K562 (cell line): ENCODE data around the gene FASN. TPM values are rescaled to one million over a fixed set of nuclear protein-coding genes. Genes with fewer than 3 reads are reported as not detected.

Experiments
- BCOR ChIP-seq: fragments of 450-650 bp; IDR thresholded peaks from 2 replicates; pipeline ENCODE4 v1.6.1; 2016
- CHD1 ChIP-seq: fragments of 200-600 bp; sonication (generic); IDR thresholded peaks from one replicate; pipeline ENCODE4 v1.6.1; 2012; ENCODE audit warnings: mild to moderate bottlenecking, moderate library complexity, low read length, inconsistent platforms
- MTA2 ChIP-seq: fragments of 450-650 bp; IDR thresholded peaks from 2 replicates; pipeline ENCODE4 v1.6.1; 2016; ENCODE audit warnings: low read depth
- POLR3A ChIP-seq: IDR thresholded peaks from 2 replicates; pipeline ENCODE4 v1.6.1; 2011; ENCODE audit warnings: borderline replicate concordance, mild to moderate bottlenecking, moderate library complexity; ENCODE audit not compliant: insufficient read length, insufficient read depth; ENCODE audit errors: extremely low read depth
- SMARCA4 ChIP-seq: fragments of 450-650 bp; IDR thresholded peaks from 2 replicates; pipeline ENCODE4 v1.6.1; 2016
- SRSF9 ChIP-seq: fragments of 200-400 bp; formaldehyde crosslinking; IDR thresholded peaks from 2 replicates; pipeline ENCODE4 v1.6.1; 2017; ENCODE audit warnings: low read depth, low read length, borderline replicate concordance
- U2AF2 ChIP-seq: fragments of 200-400 bp; formaldehyde crosslinking; optimal IDR thresholded peaks from 2 replicates; pipeline ENCODE3; 2017; ENCODE audit warnings: low read depth, mild to moderate bottlenecking, low read length
- ZBED1 ChIP-seq: IDR thresholded peaks from 2 replicates; pipeline ENCODE4 v1.6.1; 2014
- ZFP36 ChIP-seq: fragments of 150-350 bp; IDR thresholded peaks from 2 replicates; pipeline ENCODE4 v1.6.1; 2018; ENCODE audit warnings: low read length, low read depth; ENCODE audit not compliant: partially characterized antibody
- ZNF134 ChIP-seq: fragments of 250-450 bp; sonication (Bioruptor Pico); conservative IDR thresholded peaks from 2 replicates; pipeline ENCODE4 v1.4.0; 2020
- ZNF239 ChIP-seq: fragments of 250-450 bp; sonication (Bioruptor Pico); IDR thresholded peaks from 2 replicates; pipeline ENCODE4 v1.4.0; 2020; ENCODE audit warnings: mild to moderate bottlenecking
- polyA plus RNA-seq, 8 experiments: library from polyadenylated mRNA; depleted of rRNA in 4 of 8; stranded (reverse) in 5 of 8; unstranded in 3 of 8; fragments of >200 nt; fragmentation: Nextera tagmentation in 2 of 8; fragmentation: Illumina TruSeq in 1 of 8; extraction: Ambion mirVana in 2 of 8; extraction: Trizol in 1 of 8; gene quantifications; 2 replicates each; pipeline versions ENCODE4 v1.2.1 to v1.2.3, GENCODE V29; 2011 to 2014; ENCODE audit warnings: inconsistent platforms in 1 of 8, missing spikeins in 1 of 8
- total RNA-seq, 7 experiments: library from RNA; depleted of rRNA in 6 of 7; stranded (reverse); fragments of >200 nt in 6 of 7; fragmentation: Illumina TruSeq in 2 of 7; extraction: Trizol in 2 of 7; gene quantifications; 2 replicates each; pipeline versions ENCODE4 v1.2.1 to v1.2.3, GENCODE V29; 2011 to 2021; ENCODE audit warnings: low replicate concordance in 1 of 7
- TF ChIP-seq, protein P1 (sequence below): fragments of 250-450 bp; sonication (Bioruptor Pico); IDR thresholded peaks from 2 replicates; pipeline ENCODE4 v1.4.0; 2020; ENCODE audit warnings: mild to moderate bottlenecking, moderate library complexity
- TF ChIP-seq, protein P2 (sequence below): fragments of 450-650 bp; IDR thresholded peaks from 2 replicates; pipeline ENCODE4 v1.6.1; 2016; ENCODE audit warnings: mild to moderate bottlenecking, moderate library complexity

Gene FASN
- total and polyA plus RNA-seq, 9 of the 15 experiments (the other 6 are each of a cell fraction or from before 2014, with no cell fraction given) = 0.15 to 663 (median 49.9) TPM

- no peak for TF ChIP-seq POLR3A
- TF ChIP-seq, protein P1, sequence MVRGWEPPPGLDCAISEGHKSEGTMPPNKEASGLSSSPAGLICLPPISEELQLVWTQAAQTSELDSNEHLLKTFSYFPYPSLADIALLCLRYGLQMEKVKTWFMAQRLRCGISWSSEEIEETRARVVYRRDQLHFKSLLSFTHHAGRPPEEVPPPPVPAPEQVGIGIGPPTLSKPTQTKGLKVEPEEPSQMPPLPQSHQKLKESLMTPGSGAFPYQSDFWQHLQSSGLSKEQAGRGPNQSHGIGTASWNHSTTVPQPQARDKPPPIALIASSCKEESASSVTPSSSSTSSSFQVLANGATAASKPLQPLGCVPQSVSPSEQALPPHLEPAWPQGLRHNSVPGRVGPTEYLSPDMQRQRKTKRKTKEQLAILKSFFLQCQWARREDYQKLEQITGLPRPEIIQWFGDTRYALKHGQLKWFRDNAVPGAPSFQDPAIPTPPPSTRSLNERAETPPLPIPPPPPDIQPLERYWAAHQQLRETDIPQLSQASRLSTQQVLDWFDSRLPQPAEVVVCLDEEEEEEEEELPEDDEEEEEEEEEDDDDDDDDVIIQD (CRISPR knock-in tag) = 0 out of 2 replicates have a peak, but pooled peaks have one; percentile 45
- TF ChIP-seq, protein P2, sequence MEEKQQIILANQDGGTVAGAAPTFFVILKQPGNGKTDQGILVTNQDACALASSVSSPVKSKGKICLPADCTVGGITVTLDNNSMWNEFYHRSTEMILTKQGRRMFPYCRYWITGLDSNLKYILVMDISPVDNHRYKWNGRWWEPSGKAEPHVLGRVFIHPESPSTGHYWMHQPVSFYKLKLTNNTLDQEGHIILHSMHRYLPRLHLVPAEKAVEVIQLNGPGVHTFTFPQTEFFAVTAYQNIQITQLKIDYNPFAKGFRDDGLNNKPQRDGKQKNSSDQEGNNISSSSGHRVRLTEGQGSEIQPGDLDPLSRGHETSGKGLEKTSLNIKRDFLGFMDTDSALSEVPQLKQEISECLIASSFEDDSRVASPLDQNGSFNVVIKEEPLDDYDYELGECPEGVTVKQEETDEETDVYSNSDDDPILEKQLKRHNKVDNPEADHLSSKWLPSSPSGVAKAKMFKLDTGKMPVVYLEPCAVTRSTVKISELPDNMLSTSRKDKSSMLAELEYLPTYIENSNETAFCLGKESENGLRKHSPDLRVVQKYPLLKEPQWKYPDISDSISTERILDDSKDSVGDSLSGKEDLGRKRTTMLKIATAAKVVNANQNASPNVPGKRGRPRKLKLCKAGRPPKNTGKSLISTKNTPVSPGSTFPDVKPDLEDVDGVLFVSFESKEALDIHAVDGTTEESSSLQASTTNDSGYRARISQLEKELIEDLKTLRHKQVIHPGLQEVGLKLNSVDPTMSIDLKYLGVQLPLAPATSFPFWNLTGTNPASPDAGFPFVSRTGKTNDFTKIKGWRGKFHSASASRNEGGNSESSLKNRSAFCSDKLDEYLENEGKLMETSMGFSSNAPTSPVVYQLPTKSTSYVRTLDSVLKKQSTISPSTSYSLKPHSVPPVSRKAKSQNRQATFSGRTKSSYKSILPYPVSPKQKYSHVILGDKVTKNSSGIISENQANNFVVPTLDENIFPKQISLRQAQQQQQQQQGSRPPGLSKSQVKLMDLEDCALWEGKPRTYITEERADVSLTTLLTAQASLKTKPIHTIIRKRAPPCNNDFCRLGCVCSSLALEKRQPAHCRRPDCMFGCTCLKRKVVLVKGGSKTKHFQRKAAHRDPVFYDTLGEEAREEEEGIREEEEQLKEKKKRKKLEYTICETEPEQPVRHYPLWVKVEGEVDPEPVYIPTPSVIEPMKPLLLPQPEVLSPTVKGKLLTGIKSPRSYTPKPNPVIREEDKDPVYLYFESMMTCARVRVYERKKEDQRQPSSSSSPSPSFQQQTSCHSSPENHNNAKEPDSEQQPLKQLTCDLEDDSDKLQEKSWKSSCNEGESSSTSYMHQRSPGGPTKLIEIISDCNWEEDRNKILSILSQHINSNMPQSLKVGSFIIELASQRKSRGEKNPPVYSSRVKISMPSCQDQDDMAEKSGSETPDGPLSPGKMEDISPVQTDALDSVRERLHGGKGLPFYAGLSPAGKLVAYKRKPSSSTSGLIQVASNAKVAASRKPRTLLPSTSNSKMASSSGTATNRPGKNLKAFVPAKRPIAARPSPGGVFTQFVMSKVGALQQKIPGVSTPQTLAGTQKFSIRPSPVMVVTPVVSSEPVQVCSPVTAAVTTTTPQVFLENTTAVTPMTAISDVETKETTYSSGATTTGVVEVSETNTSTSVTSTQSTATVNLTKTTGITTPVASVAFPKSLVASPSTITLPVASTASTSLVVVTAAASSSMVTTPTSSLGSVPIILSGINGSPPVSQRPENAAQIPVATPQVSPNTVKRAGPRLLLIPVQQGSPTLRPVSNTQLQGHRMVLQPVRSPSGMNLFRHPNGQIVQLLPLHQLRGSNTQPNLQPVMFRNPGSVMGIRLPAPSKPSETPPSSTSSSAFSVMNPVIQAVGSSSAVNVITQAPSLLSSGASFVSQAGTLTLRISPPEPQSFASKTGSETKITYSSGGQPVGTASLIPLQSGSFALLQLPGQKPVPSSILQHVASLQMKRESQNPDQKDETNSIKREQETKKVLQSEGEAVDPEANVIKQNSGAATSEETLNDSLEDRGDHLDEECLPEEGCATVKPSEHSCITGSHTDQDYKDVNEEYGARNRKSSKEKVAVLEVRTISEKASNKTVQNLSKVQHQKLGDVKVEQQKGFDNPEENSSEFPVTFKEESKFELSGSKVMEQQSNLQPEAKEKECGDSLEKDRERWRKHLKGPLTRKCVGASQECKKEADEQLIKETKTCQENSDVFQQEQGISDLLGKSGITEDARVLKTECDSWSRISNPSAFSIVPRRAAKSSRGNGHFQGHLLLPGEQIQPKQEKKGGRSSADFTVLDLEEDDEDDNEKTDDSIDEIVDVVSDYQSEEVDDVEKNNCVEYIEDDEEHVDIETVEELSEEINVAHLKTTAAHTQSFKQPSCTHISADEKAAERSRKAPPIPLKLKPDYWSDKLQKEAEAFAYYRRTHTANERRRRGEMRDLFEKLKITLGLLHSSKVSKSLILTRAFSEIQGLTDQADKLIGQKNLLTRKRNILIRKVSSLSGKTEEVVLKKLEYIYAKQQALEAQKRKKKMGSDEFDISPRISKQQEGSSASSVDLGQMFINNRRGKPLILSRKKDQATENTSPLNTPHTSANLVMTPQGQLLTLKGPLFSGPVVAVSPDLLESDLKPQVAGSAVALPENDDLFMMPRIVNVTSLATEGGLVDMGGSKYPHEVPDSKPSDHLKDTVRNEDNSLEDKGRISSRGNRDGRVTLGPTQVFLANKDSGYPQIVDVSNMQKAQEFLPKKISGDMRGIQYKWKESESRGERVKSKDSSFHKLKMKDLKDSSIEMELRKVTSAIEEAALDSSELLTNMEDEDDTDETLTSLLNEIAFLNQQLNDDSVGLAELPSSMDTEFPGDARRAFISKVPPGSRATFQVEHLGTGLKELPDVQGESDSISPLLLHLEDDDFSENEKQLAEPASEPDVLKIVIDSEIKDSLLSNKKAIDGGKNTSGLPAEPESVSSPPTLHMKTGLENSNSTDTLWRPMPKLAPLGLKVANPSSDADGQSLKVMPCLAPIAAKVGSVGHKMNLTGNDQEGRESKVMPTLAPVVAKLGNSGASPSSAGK = peak; percentile 93
- TF ChIP-seq U2AF2 = no peak
- no peak for TF ChIP-seq SRSF9
- TF ChIP-seq CHD1 = peak; percentile 29
- no peak for TF ChIP-seq ZBED1
- TF ChIP-seq SMARCA4 = no peak
- TF ChIP-seq ZNF134 = no peak
- TF ChIP-seq BCOR = no peak
- no peak for TF ChIP-seq ZFP36
- TF ChIP-seq MTA2 = no peak
- TF ChIP-seq ZNF239 (CRISPR knock-in tag) = no peak
Measured at GRCh38 chr17:82098939-82099763, 1.1 kb upstream of the FASN start (continued).
